Measurements from ENCODE around the gene ZNF629.

- TF ChIP-seq EZH2 (IDR thresholded peaks at IDR 0.05; ENCODE audit: low read length, missing control alignments), result no peak
- TF ChIP-seq CTCF (conservative IDR thresholded peaks at IDR 0.05 in 1 of 2, IDR thresholded peaks at IDR 0.05 in 1 of 2; ENCODE audit: low read depth in 1 of 2, low read length in 2 of 2), result no peak
Measured at GRCh38 chr16:30762991-30763725, 23.8 kb downstream of the ZNF629 start.
